ENCODE results near the gene GRM2.
"Not testable (repeated sequence)": the region's sequence is repeated elsewhere in the genome, so short reads cannot be mapped to it uniquely, and the experiment has no call there.

Gene GRM2

DNA sequence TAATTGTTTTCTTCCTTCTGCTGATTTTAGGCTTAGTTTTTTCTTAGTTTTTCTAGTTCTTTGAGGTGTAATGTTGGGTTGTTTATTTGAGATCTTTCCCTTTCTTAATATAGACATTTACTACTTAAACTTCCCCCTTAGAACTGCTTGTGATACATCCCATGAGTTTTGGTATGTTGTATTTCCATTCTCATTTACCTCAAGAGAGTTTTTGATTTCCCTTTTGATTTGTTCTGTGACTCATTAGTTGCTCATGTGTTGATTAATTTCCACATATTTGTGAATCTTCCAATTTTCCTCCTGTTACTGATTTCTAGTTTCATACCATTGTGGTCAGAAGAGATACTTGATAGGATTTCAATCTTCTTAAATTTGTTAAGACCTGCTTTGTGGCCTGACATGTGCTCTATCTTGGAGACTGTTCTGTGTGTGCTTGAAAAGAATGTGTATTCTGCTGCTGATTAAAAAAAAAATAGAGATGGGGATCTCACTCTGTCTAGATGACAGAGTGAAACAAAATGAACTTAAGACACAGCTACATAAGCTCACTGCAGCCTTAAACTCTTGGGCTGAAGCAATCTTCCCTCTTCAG lies 22.3 kb downstream of the GRM2 start:
- no peak for DNase-seq

DNA sequence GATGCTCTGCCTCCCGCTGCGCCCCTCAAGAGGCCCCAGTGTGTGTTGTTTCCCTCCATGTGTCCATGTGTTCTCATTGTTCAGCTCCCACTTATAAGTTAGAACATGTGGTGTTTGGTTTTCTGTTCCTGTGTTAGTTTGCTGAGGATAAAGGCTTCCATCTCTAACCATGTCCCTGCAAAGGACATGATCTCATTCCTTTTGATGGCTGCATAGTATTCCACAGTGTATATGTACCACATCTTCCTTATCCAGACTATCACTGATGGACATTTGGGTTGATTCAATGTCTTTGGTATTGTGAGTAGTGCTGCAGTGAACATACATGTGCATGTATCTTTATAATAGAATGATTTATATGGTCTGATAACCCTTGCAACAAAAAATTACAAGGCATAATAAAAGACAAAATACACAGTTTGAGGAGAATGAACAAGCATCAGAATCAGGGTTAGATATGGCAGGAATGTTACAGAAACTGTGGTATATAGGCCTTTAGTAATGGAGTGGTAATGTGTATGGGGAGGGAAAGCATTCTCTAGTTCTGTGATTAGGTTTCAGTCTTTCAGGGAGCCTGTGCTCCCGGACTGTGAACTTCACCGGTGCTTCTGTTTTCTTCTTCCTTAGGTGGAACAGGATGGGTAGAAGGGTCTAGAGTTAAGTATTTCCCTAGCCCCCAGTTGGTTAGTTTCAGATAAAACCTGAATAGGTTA lies 27.1 kb downstream of the GRM2 start:
- no peak for DNase-seq

DNA sequence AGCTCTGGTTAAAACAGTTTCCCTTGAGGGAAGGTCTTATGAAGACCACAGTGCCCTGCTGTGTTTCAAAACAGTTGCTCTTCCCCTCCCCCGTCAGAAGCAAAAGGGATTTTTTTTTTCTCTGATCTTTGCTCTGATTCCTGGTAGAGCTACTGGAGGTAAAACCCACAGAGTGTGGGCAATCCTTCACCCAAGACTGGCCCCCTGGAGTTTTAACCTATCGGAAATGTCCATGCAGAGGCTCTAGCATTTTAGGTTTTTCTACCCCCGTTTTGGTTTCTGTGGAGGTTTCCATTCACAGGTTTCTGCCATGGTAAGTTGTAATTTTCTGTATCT lies 27.7 kb downstream of the GRM2 start:
- no peak for DNase-seq

DNA sequence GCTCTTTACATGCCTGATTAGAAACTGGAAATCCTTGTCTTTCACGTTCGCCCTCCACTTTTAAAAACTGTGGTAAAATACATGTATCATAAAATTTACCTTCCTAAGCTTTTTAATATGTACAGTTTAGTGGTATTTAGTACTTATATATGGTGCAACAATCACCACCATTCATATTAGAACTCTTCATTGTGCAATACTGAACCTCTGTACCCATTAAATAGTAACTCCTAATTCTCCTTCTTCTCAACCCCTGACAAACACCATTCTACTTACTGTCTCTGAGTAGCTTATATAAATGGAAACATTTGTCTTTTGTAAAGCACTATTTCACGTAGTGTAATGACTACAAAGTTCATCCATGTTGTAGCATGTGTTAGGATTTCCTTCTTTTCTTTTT lies 28.2 kb downstream of the GRM2 start:
- DNase-seq = no peak

DNA sequence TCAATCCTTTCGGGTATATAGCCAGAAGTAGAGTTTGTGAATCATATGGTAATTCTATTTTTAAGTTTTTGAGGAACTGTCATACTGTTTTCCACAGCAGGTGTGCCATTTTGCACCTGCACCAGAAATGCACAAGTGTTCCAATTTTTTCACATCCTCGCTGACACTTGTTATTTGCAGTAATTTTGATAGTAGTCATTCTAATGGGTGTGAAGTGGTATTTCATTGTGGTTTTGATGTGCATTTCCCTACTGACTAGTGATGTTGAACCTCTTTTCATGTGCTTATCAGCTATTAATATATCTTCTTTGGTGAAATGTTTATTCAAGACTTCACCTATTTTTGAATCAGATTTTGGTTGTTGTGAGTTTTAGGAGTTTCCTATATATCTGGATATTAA lies 29.1 kb downstream of the GRM2 start:
- DNase-seq = no peak

DNA sequence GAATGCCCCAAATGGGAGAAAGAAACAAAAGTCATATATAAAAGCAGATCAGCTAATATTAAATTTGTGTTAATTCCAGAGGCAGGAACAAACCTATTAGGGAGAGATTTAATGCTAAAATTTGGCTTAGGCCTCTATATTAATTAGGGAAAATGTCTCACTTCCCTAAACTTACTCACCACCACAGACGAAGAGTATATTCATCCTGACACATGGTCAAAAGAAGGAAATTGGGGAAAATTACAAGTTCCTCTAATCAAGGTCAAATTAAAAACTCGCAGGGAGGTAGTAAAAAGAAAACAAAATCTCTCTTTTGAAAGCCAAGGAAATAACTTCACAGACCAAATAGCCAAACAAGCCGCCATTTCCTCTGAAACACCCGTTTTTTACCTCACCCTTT lies 32.2 kb downstream of the GRM2 start:
- no peak for DNase-seq

DNA sequence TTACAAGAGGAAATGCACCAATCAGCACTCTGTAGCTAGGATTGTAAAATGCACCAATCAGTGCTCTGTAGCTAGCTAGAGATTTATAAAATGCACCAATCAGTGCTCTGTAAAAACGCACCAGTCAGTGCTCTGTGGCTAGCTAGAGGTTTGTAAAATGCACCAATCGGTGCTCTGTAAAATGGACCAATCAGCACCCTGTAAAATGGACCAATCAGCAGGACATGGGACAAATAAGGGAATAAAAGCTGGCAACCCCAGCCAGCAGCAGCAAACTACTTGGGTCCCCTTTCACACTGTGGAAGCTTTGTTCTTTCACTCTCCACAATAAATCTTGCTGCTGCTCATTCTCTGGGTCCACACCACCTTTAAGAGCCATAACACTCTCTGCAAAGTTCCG lies 35.5 kb downstream of the GRM2 start:
- DNase-seq = not testable (repeated sequence)

DNA sequence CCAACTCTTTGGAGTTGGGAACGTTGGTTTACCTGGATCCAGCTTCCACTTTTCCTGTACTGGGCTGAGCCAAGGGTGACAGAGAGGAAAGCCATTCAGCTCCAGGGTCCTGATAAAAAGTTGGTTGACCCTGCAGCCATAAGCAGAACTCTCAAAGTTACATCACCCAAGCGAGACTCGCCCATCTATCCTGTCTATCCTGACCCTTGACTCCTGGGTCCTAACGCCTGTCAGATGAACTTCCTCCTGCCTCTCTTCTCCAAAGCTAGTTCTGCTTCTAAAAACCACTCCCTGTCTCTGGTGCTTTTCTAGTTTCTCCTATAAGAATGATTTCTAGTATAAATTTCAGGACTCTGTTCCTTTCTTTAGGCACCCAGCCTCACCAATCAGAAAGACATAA lies 36.1 kb downstream of the GRM2 start:
- DNase-seq = not testable (repeated sequence)

DNA sequence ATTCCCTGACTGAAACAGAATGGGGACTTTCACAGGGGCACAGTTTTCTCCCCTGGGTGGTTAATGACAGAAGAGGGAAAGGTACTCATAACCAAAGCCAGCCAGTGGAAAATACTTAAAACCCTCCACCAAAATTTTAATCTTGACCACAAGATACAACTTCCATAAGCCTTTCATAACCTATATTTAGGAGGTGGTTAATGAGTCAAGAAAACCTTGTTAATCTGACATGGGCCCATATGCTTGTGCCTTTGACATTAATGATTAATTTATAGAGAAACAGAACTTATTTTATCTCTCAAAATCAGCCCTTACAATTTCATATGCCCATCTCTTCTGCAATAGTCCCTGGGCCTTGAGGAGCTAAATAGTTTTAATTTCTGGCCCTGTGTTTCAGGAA lies 41.0 kb downstream of the GRM2 start:
- DNase-seq = no peak

DNA sequence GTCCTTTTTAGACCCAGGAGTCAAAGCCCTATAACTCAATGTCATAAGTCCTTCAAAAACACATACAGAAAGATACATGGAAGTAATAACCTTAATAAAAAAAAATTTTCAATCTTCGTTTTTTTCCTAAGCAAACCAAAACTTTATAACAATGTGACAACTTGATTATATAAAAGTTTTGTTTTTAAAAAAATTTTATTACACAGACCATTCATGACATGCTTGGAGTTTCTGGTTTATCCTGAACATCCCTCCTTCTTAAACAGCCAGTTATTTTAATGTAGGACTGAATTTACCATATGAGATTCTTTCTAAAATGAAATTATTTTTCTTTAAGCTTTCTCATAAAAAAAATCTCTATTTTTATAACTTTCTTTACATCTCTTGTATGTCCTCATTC lies 41.5 kb downstream of the GRM2 start:
- DNase-seq = no peak

DNA sequence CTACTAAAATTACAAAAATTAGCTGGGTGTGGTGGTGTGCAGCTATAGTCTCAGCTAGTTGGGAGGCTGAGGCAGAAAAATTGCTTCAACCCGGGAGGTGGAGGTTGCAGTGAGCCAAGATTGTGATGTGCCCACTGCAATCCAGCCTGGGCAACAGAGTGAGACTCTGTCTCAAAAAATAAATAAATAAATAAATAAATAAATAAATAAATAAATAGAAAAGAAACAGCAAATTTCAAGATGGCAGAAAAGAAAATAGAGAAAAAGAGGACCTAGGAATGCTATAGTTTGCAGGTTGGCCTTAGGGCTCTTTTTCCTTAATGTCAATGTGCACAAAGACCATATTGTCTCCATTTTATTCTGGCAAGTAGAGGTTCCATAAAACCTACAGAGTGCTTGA lies 44.0 kb downstream of the GRM2 start:
- no peak for DNase-seq

DNA sequence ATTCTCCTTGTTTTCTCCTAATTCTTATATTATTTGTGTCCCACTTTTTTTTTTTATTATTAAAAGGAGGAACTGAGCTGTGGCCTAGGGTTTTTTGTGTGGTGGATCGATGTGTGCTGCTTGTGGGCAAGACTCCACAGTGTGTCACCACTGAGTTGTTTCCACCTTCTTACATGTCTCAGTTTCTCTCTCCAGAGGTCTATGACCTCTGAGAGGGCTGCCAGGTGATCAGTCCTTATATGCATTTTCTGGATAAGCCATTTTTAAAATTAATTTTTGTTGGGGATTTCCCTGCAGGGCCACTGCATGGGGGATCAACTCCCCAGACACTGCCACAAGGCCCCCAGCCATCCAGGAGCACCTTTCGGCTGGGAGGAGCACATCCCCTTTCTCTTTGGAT lies 44.4 kb downstream of the GRM2 start:
- DNase-seq = no peak

DNA sequence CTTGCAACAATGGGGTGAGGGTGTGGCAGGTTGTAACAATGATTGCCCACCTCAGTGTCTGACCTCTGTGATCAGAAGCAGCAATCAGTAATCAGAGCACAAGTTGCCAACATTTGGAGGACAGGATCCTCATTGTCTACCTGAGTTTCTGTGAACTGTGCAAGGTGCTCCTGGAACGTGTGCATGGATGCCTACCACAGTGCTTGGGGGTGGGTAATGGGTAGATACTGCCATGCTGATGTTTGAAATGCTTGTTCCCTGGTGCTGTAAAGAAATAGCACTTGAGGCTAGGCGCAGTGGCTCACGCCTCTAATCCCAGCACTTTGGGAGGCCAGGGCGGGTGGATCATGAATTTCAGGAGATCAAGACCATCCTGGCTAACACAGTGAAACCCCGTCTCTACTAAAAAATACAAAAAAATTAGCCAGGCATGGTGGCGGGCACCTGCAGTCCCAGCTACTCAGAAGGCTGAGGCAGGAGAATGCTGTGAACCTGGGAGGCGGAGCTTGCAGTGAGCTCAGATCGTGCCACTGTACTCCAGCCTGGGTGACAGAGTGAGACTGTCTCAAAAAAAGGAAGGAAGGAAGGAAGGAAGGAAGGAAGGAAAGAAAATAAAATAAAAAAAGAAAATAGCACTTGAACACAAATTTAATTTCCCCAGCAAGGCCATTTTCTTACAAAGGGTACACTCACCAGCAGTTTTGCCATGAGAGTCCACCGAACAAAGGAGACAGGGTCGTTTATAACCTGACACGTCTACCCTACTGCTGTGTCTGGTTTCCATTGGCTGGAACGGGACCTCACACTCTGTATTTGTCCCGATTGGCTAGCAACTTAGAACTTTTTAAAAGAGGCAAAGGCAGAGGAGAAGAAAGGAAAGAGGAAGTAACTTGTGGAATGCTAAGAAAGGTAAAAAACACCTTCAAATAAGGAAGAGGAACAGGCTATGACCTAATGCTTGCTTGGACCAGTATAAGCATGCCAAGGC lies 47.2 kb downstream of the GRM2 start:
- not testable (repeated sequence) for DNase-seq

DNA sequence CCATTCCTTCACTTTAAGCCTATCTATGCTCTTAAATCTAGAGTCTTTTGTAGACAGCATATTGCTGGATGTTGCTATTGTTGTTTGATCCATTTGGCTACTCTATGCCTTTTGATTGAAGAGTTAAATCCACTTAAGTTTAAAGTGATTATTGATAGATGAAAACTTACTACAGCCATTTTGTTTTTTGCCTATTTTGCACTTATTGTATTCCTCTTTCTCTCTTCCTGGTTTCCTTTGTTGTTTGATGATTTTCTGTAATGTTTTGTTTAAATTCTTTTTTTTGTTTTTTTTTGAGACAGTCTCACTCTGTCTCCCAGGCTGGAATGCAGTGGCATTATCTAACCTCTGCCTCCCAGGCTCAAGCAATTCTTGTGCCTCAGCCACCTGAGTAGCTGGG lies 52.3 kb downstream of the GRM2 start:
- no peak for DNase-seq

All from stimulated activated naive CD4-positive, alpha-beta T cell (primary cell).